DND-41 (cell line): ENCODE data around the gene SMS.

Experiments
- ATAC-seq: fragments of 200-7000 bp; cut with Tn5 transposase; 3 replicates; pipeline ENCODE4 v1.9.1; 2021; ENCODE audit warnings: low read depth; ENCODE audit not compliant: insufficient read depth
- DNase-seq: peaks from one replicate; pipeline ENCODE4 v3.0.0-alpha.2; 2020
- H2AFZ ChIP-seq: 2 replicates; pipeline ENCODE4 v1.6.0; 2012; ENCODE audit warnings: low read depth, low read length
- H3K27ac ChIP-seq: 2 replicates; pipeline ENCODE4 v1.5.1; 2012; ENCODE audit warnings: low read length, inconsistent platforms
- H3K27me3 ChIP-seq: fragments of 200-600 bp; sonication (generic); 2 replicates; pipeline ENCODE4 v1.6.0; 2012; ENCODE audit warnings: low read length, mild to moderate bottlenecking, inconsistent platforms; ENCODE audit not compliant: insufficient read depth, poor library complexity
- H3K36me3 ChIP-seq: 2 replicates; pipeline ENCODE4 v1.5.1; 2012; ENCODE audit warnings: low read length, inconsistent platforms; ENCODE audit not compliant: insufficient read depth
- H3K4me1 ChIP-seq: 2 replicates; pipeline ENCODE4 v1.5.1; 2012; ENCODE audit warnings: mild to moderate bottlenecking, low read length; ENCODE audit not compliant: insufficient read depth
- H3K4me2 ChIP-seq: 2 replicates; pipeline ENCODE4 v1.6.0; 2012; ENCODE audit warnings: mild to moderate bottlenecking, moderate library complexity, low read length, inconsistent platforms; ENCODE audit not compliant: insufficient read depth
- H3K4me3 ChIP-seq, 2 experiments: fragments of 200-600 bp in 1 of 2; shearing (Covaris generic) in 1 of 2; 2 replicates each; pipeline ENCODE4 v1.5.1; 2012 to 2016; ENCODE audit warnings: inconsistent platforms in 2 of 2, low read length in 2 of 2, mild to moderate bottlenecking in 2 of 2, low read depth in 1 of 2, moderate library complexity in 1 of 2
- H3K79me2 ChIP-seq: 2 replicates; pipeline ENCODE4 v1.6.0; 2012; ENCODE audit warnings: low read length, inconsistent platforms; ENCODE audit not compliant: insufficient read depth
- H3K9ac ChIP-seq: 2 replicates; pipeline ENCODE4 v1.6.0; 2012; ENCODE audit warnings: low read depth, mild to moderate bottlenecking, inconsistent platforms, low read length, moderate library complexity
- H3K9me3 ChIP-seq: 2 replicates; pipeline ENCODE4 v1.5.1; 2012; ENCODE audit warnings: low read length, moderate library complexity, mild to moderate bottlenecking, inconsistent platforms; ENCODE audit not compliant: insufficient read depth, severe bottlenecking
- H4K20me1 ChIP-seq: 2 replicates; pipeline ENCODE4 v1.6.0; 2012; ENCODE audit warnings: low read length; ENCODE audit not compliant: insufficient read depth
- CTCF ChIP-seq: IDR thresholded peaks from 2 replicates; pipeline ENCODE4 v1.5.1; 2012; ENCODE audit warnings: borderline replicate concordance, low read length, moderate library complexity, mild to moderate bottlenecking; ENCODE audit not compliant: poor library complexity, severe bottlenecking; ENCODE audit errors: extremely low read depth
- EZH2 ChIP-seq: IDR thresholded peaks from 3 replicates; pipeline ENCODE4 v1.6.1; 2012; ENCODE audit warnings: borderline replicate concordance, low read depth, mild to moderate bottlenecking, moderate library complexity, low read length, inconsistent platforms; ENCODE audit not compliant: severe bottlenecking

Gene SMS

GRCh38 chrX:22004866-22005265 lies 64.4 kb downstream of the SMS start:
- Histone ChIP-seq H3K79me2 (no peaks in the 10 kb centered on the region), H3K4me2 (no peak overlapping the region), H3K36me3 (no peaks in the 10 kb centered on the region), H3K4me3 (no peak overlapping the region), H3K4me1 (no peaks in the 10 kb centered on the region), H3K9me3 (no peaks in the 10 kb centered on the region), H4K20me1 (no peaks in the 10 kb centered on the region), H3K27ac (no peak overlapping the region), H2AFZ (no peak overlapping the region), H3K27me3 (no peaks in the 10 kb centered on the region), H3K9ac (no peak overlapping the region)
- TF ChIP-seq EZH2 (no peak), CTCF (no peak)
- DNase-seq (no peak), ATAC-seq (no peak)

GRCh38 chrX:22012051-22012450 lies 71.5 kb downstream of the SMS start:
- ATAC-seq (no peak), DNase-seq (no peak)
- no peaks in the 10 kb centered on the region for H3K4me1 ChIP-seq
- no peaks in the 10 kb centered on the region for H3K79me2 ChIP-seq
- H3K4me3 ChIP-seq, result no peak overlapping the region
- no peak overlapping the region for H3K4me2 ChIP-seq
- no peaks in the 10 kb centered on the region for H3K9me3 ChIP-seq
- H4K20me1 ChIP-seq, result no peaks in the 10 kb centered on the region
- H3K9ac ChIP-seq, result no peak overlapping the region
- H3K36me3 ChIP-seq, result no peaks in the 10 kb centered on the region
- no peak overlapping the region for H2AFZ ChIP-seq
- H3K27me3 ChIP-seq, result no peaks in the 10 kb centered on the region
- no peak overlapping the region for H3K27ac ChIP-seq
- no peak for TF ChIP-seq CTCF
- TF ChIP-seq EZH2, result no peak

- Histone ChIP-seq H3K9me3 (no peaks in the 10 kb centered on the region), H3K9ac (no peak overlapping the region), H3K36me3 (no peaks in the 10 kb centered on the region), H3K79me2 (no peaks in the 10 kb centered on the region), H3K4me2 (no peak overlapping the region), H4K20me1 (no peaks in the 10 kb centered on the region), H3K4me1 (no peaks in the 10 kb centered on the region), H2AFZ (no peak overlapping the region), H3K27me3 (no peaks in the 10 kb centered on the region), H3K4me3 (no peak overlapping the region), H3K27ac (no peak overlapping the region)
- no peak for DNase-seq
- TF ChIP-seq EZH2, result no peak
- TF ChIP-seq CTCF, result no peak
- ATAC-seq, result no peak
These were observed 72.4 kb downstream of the SMS start for GRCh38 chrX:22012931-22013330.
